GM11168 (cell line): Measurements from ENCODE around the gene C9orf78.
"Not testable (repeated sequence)": the region's sequence is repeated elsewhere in the genome, so short reads cannot be mapped to it uniquely, and the experiment has no call there.

Source experiments
- in situ Hi-C: fragments of 300-500 bp; cut with MboI; formaldehyde crosslinking; loops from one replicate; pipeline ENCODE4 v1.12.0; 2022; ENCODE audit warnings: low sequenced_read_pairs; ENCODE audit not compliant: unreplicated experiment

C9orf78 gene

DNA sequence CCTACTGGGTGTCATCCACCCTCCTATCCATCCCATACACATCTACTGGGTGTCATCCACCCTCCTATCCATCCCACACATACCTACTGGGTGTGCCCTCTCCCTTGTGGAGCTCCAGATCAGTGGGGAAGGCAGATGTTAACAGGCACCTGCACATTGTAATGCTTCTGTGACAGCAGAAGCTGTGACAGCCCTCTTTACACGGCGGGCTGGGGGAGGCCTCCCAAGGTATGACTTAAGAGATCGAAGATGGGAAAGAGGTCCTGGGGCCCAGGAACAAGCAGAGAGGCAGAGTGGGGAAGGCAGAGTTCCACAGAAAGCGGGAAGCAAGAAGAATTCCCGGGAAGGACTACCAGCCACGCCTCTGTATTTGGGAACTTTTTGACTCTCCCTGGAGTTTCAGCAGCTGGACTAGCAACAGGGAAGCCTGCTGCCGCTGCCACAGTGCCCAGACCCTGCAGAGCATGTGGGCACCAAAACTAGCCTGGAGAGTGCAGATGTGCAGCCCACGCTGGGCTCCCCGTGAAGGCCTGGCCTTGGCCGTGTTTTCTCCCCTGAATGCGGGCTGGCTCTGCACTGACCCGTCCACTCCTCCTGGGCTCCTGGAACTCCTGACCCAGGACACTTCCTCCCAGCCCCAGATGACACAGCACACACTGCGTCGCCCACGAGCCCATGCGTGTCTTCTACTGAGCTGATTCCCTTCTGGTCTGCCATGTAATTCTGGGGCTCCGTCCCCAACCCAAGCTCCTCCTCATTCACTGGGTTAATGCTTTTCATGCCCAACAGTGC is 20.4 kb downstream of the C9orf78 start:
- in situ Hi-C loops, result no loop called here

DNA sequence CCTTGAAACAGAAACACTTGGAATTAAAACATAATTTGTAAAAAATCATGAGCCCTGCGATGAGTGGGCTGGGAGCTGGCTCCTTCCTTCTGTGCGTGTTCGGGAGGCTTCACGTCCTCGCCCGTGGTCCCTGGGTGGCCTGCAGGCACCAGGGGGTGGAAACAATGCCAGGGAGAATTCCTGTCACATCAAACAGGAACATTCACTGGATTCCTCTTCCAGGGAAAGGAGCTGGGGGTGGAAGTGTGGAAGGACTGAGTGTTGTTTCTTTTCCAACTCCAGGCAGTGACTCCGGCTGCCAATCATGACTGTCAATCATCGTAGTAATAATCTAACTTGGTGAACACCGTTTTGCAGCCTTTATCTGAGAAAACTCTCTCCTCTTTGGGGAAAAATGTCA is 21.4 kb downstream of the C9orf78 start:
- in situ Hi-C loops, result no loop called here

GRCh38 chr9:129812385-129812784 is 22.7 kb downstream of the C9orf78 start:
- in situ Hi-C loops, result no loop called here

- in situ Hi-C loops, result no loop called here
Observed at GRCh38 chr9:129811967-129812363, 23.1 kb downstream of the C9orf78 start.

GRCh38 chr9:129810788-129811187 is 24.3 kb downstream of the C9orf78 start:
- in situ Hi-C loops, result no loop called here

DNA sequence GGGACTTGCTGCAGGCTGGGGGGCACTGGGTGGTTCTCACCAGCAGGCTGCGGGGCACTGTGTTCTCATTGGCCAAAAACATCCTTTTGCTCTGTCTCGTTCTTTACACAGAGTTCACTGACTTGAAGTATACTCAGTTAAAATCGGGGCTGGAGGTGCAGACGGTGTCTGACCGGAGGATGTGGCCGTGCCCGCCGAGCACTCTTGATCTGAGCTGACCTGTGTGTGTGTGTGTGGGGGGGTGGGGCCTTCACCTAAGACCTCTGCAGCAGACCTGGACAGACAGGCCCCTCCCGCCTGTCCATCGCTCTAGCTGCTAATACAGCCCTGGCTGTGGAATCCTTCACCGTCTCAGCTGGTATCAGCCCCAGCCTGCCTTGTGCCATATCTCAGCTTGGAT is 25.0 kb downstream of the C9orf78 start:
- in situ Hi-C loops, result no loop called here

GRCh38 chr9:129809346-129809745 is 25.7 kb downstream of the C9orf78 start:
- in situ Hi-C loops, result no loop called here

DNA sequence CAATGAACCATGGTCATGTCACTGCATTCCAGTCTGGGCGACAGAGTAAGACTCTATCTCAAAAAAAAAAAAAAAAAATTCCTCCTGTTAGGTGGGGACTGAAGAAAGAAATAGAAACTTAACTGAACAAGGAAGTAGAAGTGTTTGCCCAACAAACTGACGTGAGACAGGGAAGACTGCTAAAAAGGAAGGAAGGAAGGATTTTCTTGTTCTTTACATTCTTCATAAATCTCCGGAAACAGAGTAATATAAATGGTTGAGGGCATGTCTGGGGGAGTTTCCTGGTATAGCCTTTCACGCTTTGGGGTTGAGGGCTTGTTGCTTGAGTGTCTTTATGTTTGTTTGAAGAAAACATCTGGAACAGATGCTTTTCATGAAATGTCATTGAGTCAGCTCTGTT is 29.0 kb downstream of the C9orf78 start:
- in situ Hi-C loops, result no loop called here

DNA sequence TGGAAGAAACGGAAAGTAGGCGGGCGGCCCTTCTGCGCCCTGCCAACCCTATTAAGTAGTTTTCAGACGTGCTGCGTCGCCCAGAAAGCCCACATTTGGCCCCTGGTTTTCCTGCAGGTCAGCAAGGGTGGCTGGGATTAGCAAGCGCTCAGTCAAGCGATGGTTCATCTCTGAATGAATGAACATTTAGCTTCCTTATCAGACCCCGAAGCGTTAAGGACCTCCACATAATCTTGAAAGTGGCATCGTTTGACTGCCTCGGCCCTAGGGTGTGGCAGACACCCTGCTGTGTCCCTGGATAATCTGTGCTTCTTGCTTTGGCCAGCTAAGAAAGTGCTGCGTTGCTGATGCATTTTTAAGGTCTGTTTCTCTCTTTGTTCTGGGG is 31.4 kb downstream of the C9orf78 start:
- in situ Hi-C loops, result no loop called here

DNA sequence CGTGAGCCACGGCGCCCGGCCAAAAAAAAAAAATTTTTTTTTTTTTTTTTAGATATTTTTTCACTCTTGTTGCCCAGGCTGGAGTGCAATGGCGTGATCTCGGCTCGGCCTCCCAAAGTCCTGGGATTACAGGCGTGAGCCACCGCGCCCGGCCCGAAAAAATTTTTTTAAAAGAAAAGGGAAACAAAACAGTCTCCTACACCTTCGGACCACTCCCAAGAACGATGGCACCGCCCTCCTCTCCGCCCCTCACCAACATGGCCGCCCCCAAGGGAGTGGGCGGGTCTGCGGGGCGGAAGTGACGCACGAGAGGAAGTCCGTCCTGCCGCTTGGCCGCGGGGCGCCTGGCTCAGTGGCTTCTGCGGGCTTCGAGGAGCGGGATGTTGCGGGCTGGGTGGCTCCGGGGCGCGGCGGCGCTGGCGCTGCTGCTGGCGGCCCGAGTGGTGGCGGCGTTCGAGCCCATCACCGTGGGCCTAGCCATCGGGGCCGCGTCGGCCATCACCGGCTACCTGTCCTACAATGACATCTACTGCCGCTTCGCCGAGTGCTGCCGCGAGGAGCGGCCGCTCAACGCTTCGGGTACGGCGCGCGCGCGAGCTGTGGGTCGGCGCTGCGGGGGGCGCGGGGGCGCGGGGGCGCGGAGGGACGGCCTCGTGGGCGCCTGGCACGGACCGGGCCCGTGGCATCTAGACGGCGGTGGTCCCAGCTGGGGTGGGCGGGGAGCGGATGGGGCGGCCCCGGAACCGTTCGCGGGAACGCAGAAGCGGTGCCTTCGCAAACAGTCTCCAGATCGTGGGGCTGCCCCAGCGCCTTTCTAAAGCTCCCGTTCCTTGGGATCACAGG is 32.0 kb downstream of the C9orf78 start, which contains the start of gene TOR1B:
Gene TOR1B, plus strand, starts transcription at position 352 of the 843 bp plus-strand sequence. Its CDS starts 29 bp downstream, at position 381.
- in situ Hi-C loops, result no loop called here

DNA sequence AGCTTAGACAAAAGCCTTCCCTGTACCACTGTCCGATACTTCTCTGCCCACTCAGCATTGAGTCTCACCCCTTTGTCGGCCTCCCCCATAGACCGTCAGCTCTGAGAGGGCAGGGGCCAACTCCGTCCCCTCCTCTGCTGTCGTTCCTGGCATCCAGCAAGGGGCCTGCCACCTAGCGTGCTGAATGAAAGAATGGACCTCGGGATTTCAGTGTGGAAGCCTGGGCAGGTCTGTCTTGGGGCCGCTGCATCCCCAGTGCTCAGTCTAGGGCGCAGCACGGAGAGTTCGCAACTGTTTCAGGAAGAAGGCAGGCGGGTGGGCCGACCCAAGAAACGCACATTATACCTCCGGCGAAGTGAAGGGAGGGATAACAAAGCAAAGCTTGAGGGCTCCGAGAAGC is 33.6 kb downstream of the C9orf78 start:
- in situ Hi-C loops, result no loop called here

DNA sequence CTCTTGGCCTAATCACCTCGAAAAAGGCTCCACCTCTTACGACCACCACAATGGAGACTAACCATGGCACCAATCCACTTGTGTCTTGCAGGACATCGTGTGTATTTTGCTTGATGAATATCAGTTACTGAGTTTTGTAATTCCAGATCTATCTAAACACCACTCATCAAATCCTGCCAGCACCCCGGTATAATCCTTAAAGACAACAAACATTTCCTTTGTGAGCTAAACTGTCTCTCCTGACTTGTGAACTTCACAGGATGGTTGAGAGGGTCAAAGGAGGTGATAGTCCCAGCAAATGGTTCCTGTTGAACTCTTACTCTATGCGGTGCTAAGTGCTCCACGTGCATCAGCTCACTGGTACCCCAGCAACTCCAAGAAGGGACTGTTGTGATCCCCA is 36.1 kb downstream of the C9orf78 start:
- in situ Hi-C loops, result no loop called here

DNA sequence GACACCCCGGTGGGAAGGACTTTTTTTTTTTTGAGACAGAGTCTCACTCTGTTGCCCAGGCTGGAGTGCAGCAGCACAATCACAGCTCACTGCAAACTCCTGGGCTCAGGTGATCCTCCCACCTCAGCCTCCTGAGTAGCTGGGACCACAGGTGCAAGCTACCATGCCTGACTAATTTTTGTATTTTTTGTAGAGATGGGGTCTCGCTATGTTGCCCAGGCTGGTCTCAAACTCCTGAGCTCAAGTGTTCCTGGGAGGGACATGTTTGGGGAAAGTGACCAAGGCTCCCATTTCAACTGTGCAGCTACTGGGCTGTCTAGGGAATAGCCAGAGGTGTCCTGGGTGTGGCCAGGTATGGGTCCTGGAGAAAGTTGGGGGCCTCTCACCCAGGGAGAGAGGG is 39.0 kb downstream of the C9orf78 start:
- in situ Hi-C loops, result not testable (repeated sequence)

DNA sequence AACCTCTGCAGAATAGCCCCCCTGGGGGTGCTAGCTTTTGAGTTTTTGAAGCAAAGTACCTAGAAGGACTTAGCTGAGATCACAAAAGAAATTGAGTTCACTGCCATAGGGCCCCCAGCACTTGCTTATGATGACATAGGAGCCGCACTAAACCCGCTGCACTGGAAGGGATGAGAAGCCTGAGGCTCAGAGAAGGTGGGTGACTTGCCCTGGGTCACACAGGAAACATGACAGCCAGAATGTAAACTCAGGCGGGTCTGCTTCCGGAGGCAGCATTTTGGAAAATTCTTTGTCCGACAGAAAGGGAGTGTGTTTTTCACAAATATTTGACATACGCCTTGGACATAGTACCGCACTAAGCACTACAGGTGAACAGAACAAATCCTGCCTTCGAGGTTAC is 40.5 kb downstream of the C9orf78 start:
- in situ Hi-C loops, result no loop called here

DNA sequence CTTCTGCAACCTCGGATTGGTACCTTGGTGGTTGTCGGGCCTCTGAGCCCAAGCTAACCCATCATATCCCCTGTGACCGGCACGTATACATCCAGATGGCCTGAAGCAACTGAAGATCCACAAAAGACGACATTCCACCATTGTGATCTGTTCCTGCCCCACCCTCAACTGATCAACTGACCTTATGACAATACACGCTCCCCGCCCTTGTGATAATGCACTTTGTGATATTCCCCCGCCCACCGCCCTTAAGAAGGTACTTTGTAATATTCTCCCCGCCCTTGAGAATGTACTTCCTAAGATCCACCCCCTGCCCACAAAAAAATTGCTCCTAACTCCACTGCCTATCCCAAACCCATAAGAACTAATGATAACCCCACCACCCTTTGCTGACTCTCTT is 48.6 kb downstream of the C9orf78 start:
- in situ Hi-C loops, result loop anchor here (5.0 kb wide), 1 partner anchor 54 kb away; no protein-coding TSS in a partner anchor

- in situ Hi-C loops, result loop anchor here (5.0 kb wide), 1 partner anchor 54 kb away; no protein-coding TSS in a partner anchor
Observed at GRCh38 chr9:129785866-129786265, 49.2 kb downstream of the C9orf78 start.

GRCh38 chr9:129784970-129785369 is 50.1 kb downstream of the C9orf78 start:
- in situ Hi-C loops, result loop anchor here (5.0 kb wide), 1 partner anchor 53 kb away; no protein-coding TSS in a partner anchor

DNA sequence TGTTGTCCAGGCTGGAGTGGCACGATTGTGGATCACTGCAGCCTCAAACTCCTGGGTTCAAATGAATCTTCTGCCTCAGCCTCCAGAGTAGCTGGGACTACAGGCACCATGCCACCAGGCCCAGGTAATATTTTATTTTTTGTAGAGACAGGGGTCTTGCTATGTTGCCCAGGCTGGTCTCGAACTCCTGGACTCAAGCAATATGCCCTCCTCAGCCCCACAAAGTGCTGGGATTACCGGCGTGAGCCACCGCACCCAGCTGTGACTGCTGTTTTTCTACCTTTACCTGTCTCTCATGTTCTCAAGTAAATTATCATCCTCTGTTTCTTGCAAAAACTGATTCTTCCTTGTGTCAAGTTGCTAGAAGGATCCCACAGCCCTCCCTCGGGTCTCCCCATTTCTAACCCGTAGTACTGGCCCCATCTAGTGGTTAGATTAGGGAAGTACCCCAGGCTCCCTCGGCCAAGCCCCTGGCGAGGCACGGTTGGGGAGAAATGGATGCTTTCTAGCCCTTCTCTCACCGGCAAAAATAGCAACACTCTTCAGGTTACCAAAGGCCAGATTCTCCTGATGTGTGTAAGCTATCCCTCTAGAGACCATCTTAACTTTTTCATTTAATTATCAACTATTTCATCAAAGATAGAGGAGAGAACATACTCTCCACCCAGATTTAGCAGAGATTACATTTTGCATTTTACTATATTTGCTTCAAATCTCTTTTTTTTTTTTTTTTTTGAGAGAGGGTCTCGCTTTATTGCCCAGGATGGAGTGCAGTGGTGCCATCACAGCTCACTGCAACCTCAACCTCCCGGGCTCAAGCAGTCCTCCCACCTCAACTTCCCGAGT is 51.3 kb downstream of the C9orf78 start:
- in situ Hi-C loops, result no loop called here

DNA sequence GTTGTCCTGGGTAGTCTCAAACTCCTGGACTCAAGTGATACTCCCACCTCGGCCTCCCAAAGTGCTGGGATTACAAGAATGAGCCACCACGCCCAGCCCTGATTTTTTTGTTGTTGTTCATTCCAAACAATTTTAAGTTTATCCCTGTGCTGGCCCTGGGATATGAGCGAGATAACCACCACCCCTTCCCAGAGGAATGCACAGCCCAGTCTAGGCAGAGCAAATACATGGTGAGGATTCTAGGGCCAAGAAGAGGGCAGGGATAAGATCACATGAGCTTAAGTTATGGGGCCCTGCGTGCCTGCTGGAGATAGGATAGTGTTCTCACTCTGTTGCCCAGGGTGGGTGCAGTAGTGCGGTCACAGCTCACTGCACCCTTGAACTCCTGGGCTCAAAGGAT is 53.1 kb downstream of the C9orf78 start:
- in situ Hi-C loops, result no loop called here

GRCh38 chr9:129781131-129781530 is 53.9 kb downstream of the C9orf78 start:
- in situ Hi-C loops, result no loop called here
